ENCODE results near the gene AOPEP.

Gene AOPEP

GRCh38 chr9:94787266-94787665 lies 60.8 kb downstream of the AOPEP start:
- 94% methylated on average over 2 of the region's 6 CpGs for WGBS (ENCODE audit: insufficient coverage)
- H3K4me1 ChIP-seq (ENCODE audit: control extremely low read depth in 1 of 4, control insufficient read depth in 4 of 4, insufficient read depth in 4 of 4, low read length in 3 of 4) = peaks cover 0 to 4% (median 0%) of the 10 kb centered on the region in 4 experiments
- POLR2A ChIA-PET = no interaction called here
- no peaks in the 10 kb centered on the region for H3K9me3 ChIP-seq (ENCODE audit: control extremely low read depth in 1 of 5, control insufficient read depth in 4 of 5, insufficient read depth in 2 of 5, low read depth in 1 of 5, low read length in 4 of 5)
- no peak overlapping the region for H3K27ac ChIP-seq (ENCODE audit: insufficient read depth in 1 of 2, low read depth in 1 of 2, low read length in 2 of 2, poor library complexity in 1 of 2, severe bottlenecking in 2 of 2)
- peaks cover 2 to 10% (median 3%) of the 10 kb centered on the region in 4 experiments for H3K36me3 ChIP-seq (ENCODE audit: control insufficient read depth in 4 of 4, insufficient read depth in 4 of 4, low read length in 3 of 4)
- H3K27me3 ChIP-seq (replicated peaks in 2 of 5; ENCODE audit: control insufficient read depth in 4 of 5, insufficient read depth in 5 of 5, low read length in 4 of 5) = no peaks in the 10 kb centered on the region
- CTCF ChIA-PET = interaction anchor here (0.6 to 2.3 kb wide), 2 partner anchors 130 kb away, joined by 3 to 10 read pairs; no protein-coding TSS in a partner anchor
- no peak for DNase-seq
- H3K4me3 ChIP-seq (ENCODE audit: control insufficient read depth in 1 of 7, extremely low read depth in 1 of 7, insufficient read depth in 4 of 7, low read depth in 2 of 7, low read length in 6 of 7) = no peak overlapping the region

- no peak for DNase-seq
- Histone ChIP-seq H3K36me3 (ENCODE audit: control insufficient read depth in 4 of 4, insufficient read depth in 4 of 4, low read length in 3 of 4) (peaks cover 2 to 18% (median 5%) of the 10 kb centered on the region in 4 experiments), H3K4me3 (ENCODE audit: control insufficient read depth in 1 of 7, extremely low read depth in 1 of 7, insufficient read depth in 4 of 7, low read depth in 2 of 7, low read length in 6 of 7) (no peak overlapping the region), H3K27ac (ENCODE audit: insufficient read depth in 1 of 2, low read depth in 1 of 2, low read length in 2 of 2, poor library complexity in 1 of 2, severe bottlenecking in 2 of 2) (no peak overlapping the region), H3K4me1 (ENCODE audit: control extremely low read depth in 1 of 4, control insufficient read depth in 4 of 4, insufficient read depth in 4 of 4, low read length in 3 of 4) (peaks cover 0 to 2% (median 0%) of the 10 kb centered on the region in 4 experiments), H3K9me3 (ENCODE audit: control extremely low read depth in 1 of 5, control insufficient read depth in 4 of 5, insufficient read depth in 2 of 5, low read depth in 1 of 5, low read length in 4 of 5) (no peaks in the 10 kb centered on the region), H3K27me3 (replicated peaks in 2 of 5; ENCODE audit: control insufficient read depth in 4 of 5, insufficient read depth in 5 of 5, low read length in 4 of 5) (no peaks in the 10 kb centered on the region)
- POLR2A ChIA-PET = no interaction called here
- CTCF ChIA-PET = interaction anchor here (0.7 to 2.3 kb wide), 4 partner anchors 17 to 129 kb away, joined by 3 to 10 read pairs (median 4); no protein-coding TSS in a partner anchor
Observed at GRCh38 chr9:94788570-94789105, 62.1 kb downstream of the AOPEP start.

GRCh38 chr9:94791435-94791834 lies 64.9 kb downstream of the AOPEP start:
- H3K36me3 ChIP-seq (ENCODE audit: control insufficient read depth in 4 of 4, insufficient read depth in 4 of 4, low read length in 3 of 4) = peaks cover 2 to 26% (median 12%) of the 10 kb centered on the region in 4 experiments
- ChIA-PET CTCF (interaction anchor here (1.0 to 1.9 kb wide), 4 partner anchors 9 to 126 kb away, joined by 3 to 9 read pairs (median 3); no protein-coding TSS in a partner anchor), POLR2A (no interaction called here)
- WGBS (ENCODE audit: insufficient coverage) = 94% methylated on average over 3 of the region's 4 CpGs
- no peaks in the 10 kb centered on the region for H3K9me3 ChIP-seq (ENCODE audit: control extremely low read depth in 1 of 5, control insufficient read depth in 4 of 5, insufficient read depth in 2 of 5, low read depth in 1 of 5, low read length in 4 of 5)
- no peak for DNase-seq
- H3K27ac ChIP-seq (ENCODE audit: insufficient read depth in 1 of 2, low read depth in 1 of 2, low read length in 2 of 2, poor library complexity in 1 of 2, severe bottlenecking in 2 of 2) = no peak overlapping the region
- H3K27me3 ChIP-seq (replicated peaks in 2 of 5; ENCODE audit: control insufficient read depth in 4 of 5, insufficient read depth in 5 of 5, low read length in 4 of 5) = no peaks in the 10 kb centered on the region
- no peak overlapping the region for H3K4me3 ChIP-seq (ENCODE audit: control insufficient read depth in 1 of 7, extremely low read depth in 1 of 7, insufficient read depth in 4 of 7, low read depth in 2 of 7, low read length in 6 of 7)
- peaks cover 0 to 3% (median under 1%) of the 10 kb centered on the region in 4 experiments for H3K4me1 ChIP-seq (ENCODE audit: control extremely low read depth in 1 of 4, control insufficient read depth in 4 of 4, insufficient read depth in 4 of 4, low read length in 3 of 4)

- Histone ChIP-seq H3K4me1 (ENCODE audit: control extremely low read depth in 1 of 4, control insufficient read depth in 4 of 4, insufficient read depth in 4 of 4, low read length in 3 of 4) (peaks cover 0 to 3% (median 0%) of the 10 kb centered on the region in 4 experiments), H3K27ac (ENCODE audit: insufficient read depth in 1 of 2, low read depth in 1 of 2, low read length in 2 of 2, poor library complexity in 1 of 2, severe bottlenecking in 2 of 2) (no peak overlapping the region), H3K36me3 (ENCODE audit: control insufficient read depth in 4 of 4, insufficient read depth in 4 of 4, low read length in 3 of 4) (peaks cover 2 to 26% (median 12%) of the 10 kb centered on the region in 4 experiments), H3K4me3 (ENCODE audit: control insufficient read depth in 1 of 7, extremely low read depth in 1 of 7, insufficient read depth in 4 of 7, low read depth in 2 of 7, low read length in 6 of 7) (no peak overlapping the region), H3K9me3 (ENCODE audit: control extremely low read depth in 1 of 5, control insufficient read depth in 4 of 5, insufficient read depth in 2 of 5, low read depth in 1 of 5, low read length in 4 of 5) (no peaks in the 10 kb centered on the region), H3K27me3 (replicated peaks in 2 of 5; ENCODE audit: control insufficient read depth in 4 of 5, insufficient read depth in 5 of 5, low read length in 4 of 5) (no peaks in the 10 kb centered on the region)
- ChIA-PET CTCF (interaction anchor here (5.3 kb wide), 1 partner anchor 9 kb away, joined by 25 read pairs; no protein-coding TSS in a partner anchor), POLR2A (no interaction called here)
- WGBS (ENCODE audit: insufficient coverage) = 93% methylated on average over 5 of the region's 5 CpGs
- DNase-seq = no peak
Observed at GRCh38 chr9:94792511-94792910, 66.0 kb downstream of the AOPEP start.

GRCh38 chr9:94794476-94795167 lies 68.1 kb downstream of the AOPEP start:
- POLR2A ChIA-PET = no interaction called here
- Histone ChIP-seq H3K27ac (ENCODE audit: insufficient read depth in 1 of 2, low read depth in 1 of 2, low read length in 2 of 2, poor library complexity in 1 of 2, severe bottlenecking in 2 of 2) (no peak overlapping the region), H3K4me3 (ENCODE audit: control insufficient read depth in 1 of 7, extremely low read depth in 1 of 7, insufficient read depth in 4 of 7, low read depth in 2 of 7, low read length in 6 of 7) (no peak overlapping the region), H3K4me1 (ENCODE audit: control extremely low read depth in 1 of 4, control insufficient read depth in 4 of 4, insufficient read depth in 4 of 4, low read length in 3 of 4) (peaks cover 0 to 3% (median 0%) of the 10 kb centered on the region in 4 experiments), H3K36me3 (ENCODE audit: control insufficient read depth in 4 of 4, insufficient read depth in 4 of 4, low read length in 3 of 4) (peaks cover 2 to 26% (median 9%) of the 10 kb centered on the region in 4 experiments), H3K9me3 (ENCODE audit: control extremely low read depth in 1 of 5, control insufficient read depth in 4 of 5, insufficient read depth in 2 of 5, low read depth in 1 of 5, low read length in 4 of 5) (no peaks in the 10 kb centered on the region), H3K27me3 (replicated peaks in 2 of 5; ENCODE audit: control insufficient read depth in 4 of 5, insufficient read depth in 5 of 5, low read length in 4 of 5) (no peaks in the 10 kb centered on the region)
- 83% methylated on average over 1 of the region's 1 CpG for WGBS (ENCODE audit: insufficient coverage)
- no peak for DNase-seq
- CTCF ChIA-PET = interaction anchor here (0.6 to 5.3 kb wide), 4 partner anchors 10 to 111 kb away, joined by 3 to 25 read pairs (median 4); no protein-coding TSS in a partner anchor

- CTCF ChIA-PET = interaction anchor here (1.6 to 5.3 kb wide), 3 partner anchors 13 to 121 kb away, joined by 6 to 25 read pairs (median 10); no protein-coding TSS in a partner anchor
- peak in 1 of 3 donors; percentile 13 for DNase-seq
- 56% methylated on average over 1 of the region's 1 CpG for WGBS (ENCODE audit: insufficient coverage)
- Histone ChIP-seq H3K27ac (ENCODE audit: insufficient read depth in 1 of 2, low read depth in 1 of 2, low read length in 2 of 2, poor library complexity in 1 of 2, severe bottlenecking in 2 of 2) (no peak overlapping the region), H3K4me3 (ENCODE audit: control insufficient read depth in 1 of 7, extremely low read depth in 1 of 7, insufficient read depth in 4 of 7, low read depth in 2 of 7, low read length in 6 of 7) (no peak overlapping the region), H3K36me3 (ENCODE audit: control insufficient read depth in 4 of 4, insufficient read depth in 4 of 4, low read length in 3 of 4) (peaks cover 7 to 27% (median 16%) of the 10 kb centered on the region in 4 experiments), H3K9me3 (ENCODE audit: control extremely low read depth in 1 of 5, control insufficient read depth in 4 of 5, insufficient read depth in 2 of 5, low read depth in 1 of 5, low read length in 4 of 5) (no peaks in the 10 kb centered on the region), H3K4me1 (ENCODE audit: control extremely low read depth in 1 of 4, control insufficient read depth in 4 of 4, insufficient read depth in 4 of 4, low read length in 3 of 4) (peaks cover 0 to 3% (median 0%) of the 10 kb centered on the region in 4 experiments), H3K27me3 (replicated peaks in 2 of 5; ENCODE audit: control insufficient read depth in 4 of 5, insufficient read depth in 5 of 5, low read length in 4 of 5) (no peaks in the 10 kb centered on the region)
- POLR2A ChIA-PET = no interaction called here
Observed at GRCh38 chr9:94796687-94797086, 70.2 kb downstream of the AOPEP start.

GRCh38 chr9:94798201-94798600 lies 71.7 kb downstream of the AOPEP start:
- CTCF ChIA-PET = interaction anchor here (0.6 to 3.0 kb wide), 2 partner anchors 82 to 119 kb away, joined by 3 to 10 read pairs; no protein-coding TSS in a partner anchor
- no peak overlapping the region for H3K27ac ChIP-seq (ENCODE audit: insufficient read depth in 1 of 2, low read depth in 1 of 2, low read length in 2 of 2, poor library complexity in 1 of 2, severe bottlenecking in 2 of 2)
- peaks cover 2 to 12% (median 9%) of the 10 kb centered on the region in 4 experiments for H3K4me1 ChIP-seq (ENCODE audit: control extremely low read depth in 1 of 4, control insufficient read depth in 4 of 4, insufficient read depth in 4 of 4, low read length in 3 of 4)
- no peaks in the 10 kb centered on the region for H3K27me3 ChIP-seq (replicated peaks in 2 of 5; ENCODE audit: control insufficient read depth in 4 of 5, insufficient read depth in 5 of 5, low read length in 4 of 5)
- H3K9me3 ChIP-seq (ENCODE audit: control extremely low read depth in 1 of 5, control insufficient read depth in 4 of 5, insufficient read depth in 2 of 5, low read depth in 1 of 5, low read length in 4 of 5) = no peaks in the 10 kb centered on the region
- H3K4me3 ChIP-seq (ENCODE audit: control insufficient read depth in 1 of 7, extremely low read depth in 1 of 7, insufficient read depth in 4 of 7, low read depth in 2 of 7, low read length in 6 of 7) = no peak overlapping the region
- POLR2A ChIA-PET = no interaction called here
- no peak for DNase-seq
- peaks cover 5 to 21% (median 12%) of the 10 kb centered on the region in 4 experiments for H3K36me3 ChIP-seq (ENCODE audit: control insufficient read depth in 4 of 4, insufficient read depth in 4 of 4, low read length in 3 of 4)
- 100% methylated on average over 1 of the region's 3 CpGs for WGBS (ENCODE audit: insufficient coverage)
